Measurements from ENCODE around the gene ASIC4. TPM values are rescaled to one million over a fixed set of nuclear protein-coding genes. Genes with fewer than 3 reads are reported as not detected.

Gene ASIC4
- total RNA-seq, 1 experiment from 2014 or later = 2.1 TPM

DNA sequence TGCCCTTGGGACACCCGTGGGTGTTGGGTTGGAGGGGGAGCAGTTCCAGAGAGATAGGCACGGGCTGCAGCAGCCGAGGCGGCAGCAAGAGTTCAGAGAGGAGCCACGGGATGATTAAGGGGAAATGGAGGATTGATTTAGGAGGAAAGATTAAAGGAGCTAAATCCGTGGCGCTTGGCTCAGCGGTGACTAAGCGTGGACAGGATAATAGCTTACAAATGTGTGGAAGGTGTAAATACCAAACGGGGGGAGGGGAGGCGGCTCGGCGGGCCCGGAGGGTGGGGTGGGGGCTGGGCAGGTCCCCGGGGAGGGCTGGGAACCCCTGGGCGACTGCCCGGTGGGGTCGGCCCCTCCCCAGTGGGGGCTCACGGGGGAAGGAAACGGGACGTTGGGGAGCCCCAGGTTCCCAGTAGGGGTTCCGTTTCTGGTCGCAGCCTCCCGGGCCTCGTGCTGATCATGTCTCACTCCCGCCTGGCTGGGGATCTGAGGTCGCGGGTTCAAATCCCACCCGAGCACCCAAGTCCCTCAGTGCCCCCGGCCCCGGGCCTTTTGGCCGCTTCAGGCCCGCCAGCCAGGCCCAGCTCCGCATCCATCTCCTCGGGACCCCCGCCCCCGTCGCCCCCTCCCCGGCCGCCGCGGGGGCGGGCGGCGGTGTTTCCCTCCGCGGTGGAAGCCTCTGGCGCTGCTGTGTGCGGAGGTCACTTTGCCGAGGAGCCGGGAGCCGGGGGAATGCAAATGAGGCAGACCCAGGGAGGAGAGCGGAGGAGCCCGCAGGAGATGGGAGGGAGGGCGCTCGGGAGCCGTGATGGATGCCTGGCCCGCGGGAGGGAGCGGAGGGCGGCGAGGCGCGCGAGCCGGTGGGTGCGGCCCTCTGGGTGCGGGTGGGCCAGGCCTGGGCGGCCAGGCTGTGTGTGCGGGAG lies 8.1 kb downstream of the ASIC4 start:
- peak overlapping the region; percentile 88 for H3K4me2 ChIP-seq (ENCODE audit: low read length)
- no peaks in the 10 kb centered on the region for H3K9me2 ChIP-seq (ENCODE audit: insufficient read depth)
- ATAC-seq (peak; percentile 41), DNase-seq (ENCODE audit: low read depth, low spot score) (peak; percentile 79)
- no peaks in the 10 kb centered on the region for H4K20me1 ChIP-seq (ENCODE audit: insufficient read depth)
- H3K9me3 ChIP-seq (ENCODE audit: control insufficient read depth in 1 of 2, insufficient read depth in 1 of 2, low read depth in 1 of 2, low read length in 2 of 2) = no peaks in the 10 kb centered on the region
- POLR2A ChIA-PET = interaction anchor here (0.6 to 2.4 kb wide), 8 partner anchors 8 to 633 kb away, joined by 3 to 18 read pairs (median 4); partner anchors contain the start of gene GMPPA
- intact Hi-C loops (cut with micrococcal nuclease) = no loop called here
- H3K4me1 ChIP-seq (ENCODE audit: control insufficient read depth in 1 of 2, insufficient read depth in 2 of 2, low read length in 2 of 2) = peaks cover 40 to 84% of the 10 kb centered on the region in 2 experiments
- no peak overlapping the region for H2AFZ ChIP-seq (ENCODE audit: low read depth, low read length, poor library complexity, severe bottlenecking)
- peak overlapping the region; percentile 64 for H3K9ac ChIP-seq (ENCODE audit: low read length)
- CTCF ChIA-PET = interaction anchor here (0.6 to 3.0 kb wide), 16 partner anchors 8 to 449 kb away, joined by 3 to 34 read pairs (median 5); partner anchors contain the start of gene GMPPA
- no peaks in the 10 kb centered on the region for H3K36me3 ChIP-seq (ENCODE audit: control insufficient read depth in 1 of 2, insufficient read depth in 2 of 2, low read length in 2 of 2)
- no peaks in the 10 kb centered on the region for H3K27me3 ChIP-seq (ENCODE audit: insufficient read depth, low read length)
- TF ChIP-seq EGR1 (IDR thresholded peaks at IDR 0.05; ENCODE audit: low read depth) = no peak
- TF ChIP-seq CBX3 (IDR thresholded peaks at IDR 0.05; ENCODE audit: low read depth) = no peak
- no peak for TF ChIP-seq SP1 (IDR thresholded peaks at IDR 0.05; ENCODE audit: low read depth)
- TF ChIP-seq ELF1 (IDR thresholded peaks at IDR 0.05; ENCODE audit: borderline replicate concordance, low read depth) = no peak
- TF ChIP-seq, protein P1, sequence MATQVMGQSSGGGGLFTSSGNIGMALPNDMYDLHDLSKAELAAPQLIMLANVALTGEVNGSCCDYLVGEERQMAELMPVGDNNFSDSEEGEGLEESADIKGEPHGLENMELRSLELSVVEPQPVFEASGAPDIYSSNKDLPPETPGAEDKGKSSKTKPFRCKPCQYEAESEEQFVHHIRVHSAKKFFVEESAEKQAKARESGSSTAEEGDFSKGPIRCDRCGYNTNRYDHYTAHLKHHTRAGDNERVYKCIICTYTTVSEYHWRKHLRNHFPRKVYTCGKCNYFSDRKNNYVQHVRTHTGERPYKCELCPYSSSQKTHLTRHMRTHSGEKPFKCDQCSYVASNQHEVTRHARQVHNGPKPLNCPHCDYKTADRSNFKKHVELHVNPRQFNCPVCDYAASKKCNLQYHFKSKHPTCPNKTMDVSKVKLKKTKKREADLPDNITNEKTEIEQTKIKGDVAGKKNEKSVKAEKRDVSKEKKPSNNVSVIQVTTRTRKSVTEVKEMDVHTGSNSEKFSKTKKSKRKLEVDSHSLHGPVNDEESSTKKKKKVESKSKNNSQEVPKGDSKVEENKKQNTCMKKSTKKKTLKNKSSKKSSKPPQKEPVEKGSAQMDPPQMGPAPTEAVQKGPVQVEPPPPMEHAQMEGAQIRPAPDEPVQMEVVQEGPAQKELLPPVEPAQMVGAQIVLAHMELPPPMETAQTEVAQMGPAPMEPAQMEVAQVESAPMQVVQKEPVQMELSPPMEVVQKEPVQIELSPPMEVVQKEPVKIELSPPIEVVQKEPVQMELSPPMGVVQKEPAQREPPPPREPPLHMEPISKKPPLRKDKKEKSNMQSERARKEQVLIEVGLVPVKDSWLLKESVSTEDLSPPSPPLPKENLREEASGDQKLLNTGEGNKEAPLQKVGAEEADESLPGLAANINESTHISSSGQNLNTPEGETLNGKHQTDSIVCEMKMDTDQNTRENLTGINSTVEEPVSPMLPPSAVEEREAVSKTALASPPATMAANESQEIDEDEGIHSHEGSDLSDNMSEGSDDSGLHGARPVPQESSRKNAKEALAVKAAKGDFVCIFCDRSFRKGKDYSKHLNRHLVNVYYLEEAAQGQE (IDR thresholded peaks at IDR 0.05; ENCODE audit: low read depth) = no peak
- no peak for TF ChIP-seq JUND (IDR thresholded peaks at IDR 0.05)
- TF ChIP-seq POLR2A (IDR thresholded peaks at IDR 0.05; ENCODE audit: borderline replicate concordance, extremely low read depth, insufficient read depth, insufficient read length) = no peak
- peak; percentile 20 for TF ChIP-seq YY1 (IDR thresholded peaks at IDR 0.05; ENCODE audit: extremely low read depth, insufficient replicate concordance, low read depth, low read length)
- TF ChIP-seq ZNF274 (IDR thresholded peaks at IDR 0.05; ENCODE audit: low read depth, low read length) = no peak
- peak; percentile 45; the same call in 1 of the 2 replicates for TF ChIP-seq ZFX (IDR thresholded peaks at IDR 0.05)
- TF ChIP-seq TCF7L2 (IDR thresholded peaks at IDR 0.05; ENCODE audit: borderline replicate concordance, extremely low read depth, insufficient read depth, insufficient read length) = peak; percentile 97
- peak; percentile 51 for TF ChIP-seq POLR2AphosphoS5 (IDR thresholded peaks at IDR 0.05; ENCODE audit: low read depth, low read length)
- H3K4me3 ChIP-seq (replicated peaks in 1 of 2; ENCODE audit: low read depth in 1 of 2, low read length in 2 of 2) = peak overlapping the region; percentile 18 to 49
- peak overlapping the region; percentile 78 for H3K27ac ChIP-seq (ENCODE audit: low read depth, low read length)
- RAD21 ChIA-PET (ENCODE audit: low non-redundant PET in 1 of 2, low total read pairs in 2 of 2, uncharacterized antibody in 2 of 2, unreplicated experiment in 2 of 2) = interaction anchor here (0.6 to 1.0 kb wide), 7 partner anchors 14 to 81 kb away, joined by 3 to 13 read pairs (median 5); partner anchors contain the start of gene GMPPA (in 2 of the 2)
- no peaks in the 10 kb centered on the region for H3K79me2 ChIP-seq (ENCODE audit: insufficient read depth, low read length)
- no TSS peak for BruUV-seq (replicated peaks)
